Adipocyte (in vitro differentiated cells): ENCODE measurements around the gene ABCC3.

ENCODE experiments used
- DNase-seq: peaks from one replicate; pipeline ENCODE4 v3.0.0-alpha.2; 2015; ENCODE audit warnings: low read depth
- H3K27me3 ChIP-seq: replicated peaks from 2 replicates; pipeline ENCODE4 v1.7.0; 2013; ENCODE audit warnings: mild to moderate bottlenecking, low read length, moderate library complexity; ENCODE audit not compliant: control insufficient read depth, insufficient read depth
- H3K36me3 ChIP-seq: 2 replicates; pipeline ENCODE4 v1.7.0; 2013; ENCODE audit warnings: low read length, mild to moderate bottlenecking, moderate library complexity; ENCODE audit not compliant: control insufficient read depth, insufficient read depth, severe bottlenecking
- H3K4me1 ChIP-seq: 2 replicates; pipeline ENCODE4 v1.7.0; 2013; ENCODE audit warnings: mild to moderate bottlenecking, low read length, moderate library complexity; ENCODE audit not compliant: control insufficient read depth, insufficient read depth
- H3K4me3 ChIP-seq: 2 replicates; pipeline ENCODE4 v1.7.0; 2013; ENCODE audit warnings: mild to moderate bottlenecking, low read length, moderate library complexity
- H3K9ac ChIP-seq: 2 replicates; pipeline ENCODE4 v1.7.0; 2013; ENCODE audit warnings: mild to moderate bottlenecking, low read length, moderate library complexity
- H3K9me3 ChIP-seq: 2 replicates; pipeline ENCODE4 v1.7.0; 2013; ENCODE audit warnings: mild to moderate bottlenecking, low read length, moderate library complexity; ENCODE audit not compliant: control insufficient read depth

Gene ABCC3

GRCh38 chr17:50685334-50685665, 50.6 kb downstream of the ABCC3 start:
- no peaks in the 10 kb centered on the region for H3K36me3 ChIP-seq
- H3K4me1 ChIP-seq: peaks cover 57% of the 10 kb centered on the region
- no peak for DNase-seq
- H3K4me3 ChIP-seq: no peak overlapping the region
- no peaks in the 10 kb centered on the region for H3K27me3 ChIP-seq
- no peak overlapping the region for H3K9ac ChIP-seq
- no peaks in the 10 kb centered on the region for H3K9me3 ChIP-seq

- H3K9ac ChIP-seq: peak overlapping the region; percentile 66
- DNase-seq: no peak
- peaks cover 2% of the 10 kb centered on the region for H3K36me3 ChIP-seq
- H3K9me3 ChIP-seq: no peaks in the 10 kb centered on the region
- no peak overlapping the region for H3K4me3 ChIP-seq
- peaks cover 53% of the 10 kb centered on the region for H3K4me1 ChIP-seq
- H3K27me3 ChIP-seq: no peaks in the 10 kb centered on the region
Measured at GRCh38 chr17:50685691-50686493, 51.2 kb downstream of the ABCC3 start.

- peaks cover 2% of the 10 kb centered on the region for H3K36me3 ChIP-seq
- peak overlapping the region; percentile 73 for H3K9ac ChIP-seq
- H3K4me1 ChIP-seq: peaks cover 49% of the 10 kb centered on the region
- H3K4me3 ChIP-seq: peak overlapping the region; percentile 8
- no peaks in the 10 kb centered on the region for H3K27me3 ChIP-seq
- peak; percentile 83 for DNase-seq
- no peaks in the 10 kb centered on the region for H3K9me3 ChIP-seq
Measured at GRCh38 chr17:50686494-50687199, 52.0 kb downstream of the ABCC3 start.

- peak; percentile 32 for DNase-seq
- H3K36me3 ChIP-seq: peaks cover 9% of the 10 kb centered on the region
- H3K9ac ChIP-seq: peak overlapping the region; percentile 73
- H3K27me3 ChIP-seq: no peaks in the 10 kb centered on the region
- peaks cover 53% of the 10 kb centered on the region for H3K4me1 ChIP-seq
- no peaks in the 10 kb centered on the region for H3K9me3 ChIP-seq
- peak overlapping the region; percentile 8 for H3K4me3 ChIP-seq
Measured at GRCh38 chr17:50687200-50688066, 52.8 kb downstream of the ABCC3 start.

GRCh38 chr17:50688245-50688644, 53.6 kb downstream of the ABCC3 start:
- Histone ChIP-seq H3K9me3 (no peaks in the 10 kb centered on the region), H3K9ac (no peak overlapping the region), H3K4me1 (peaks cover 61% of the 10 kb centered on the region), H3K36me3 (peaks cover 17% of the 10 kb centered on the region), H3K4me3 (no peak overlapping the region), H3K27me3 (no peaks in the 10 kb centered on the region)
- DNase-seq: no peak

- Histone ChIP-seq H3K36me3 (peaks cover 22% of the 10 kb centered on the region), H3K9me3 (no peaks in the 10 kb centered on the region), H3K4me3 (no peak overlapping the region), H3K27me3 (no peaks in the 10 kb centered on the region), H3K4me1 (peaks cover 70% of the 10 kb centered on the region), H3K9ac (peak overlapping the region; percentile 6)
- DNase-seq: peak; percentile 23
Measured at GRCh38 chr17:50689251-50689650, 54.6 kb downstream of the ABCC3 start.

- Histone ChIP-seq H3K9me3 (no peaks in the 10 kb centered on the region), H3K4me3 (no peak overlapping the region), H3K36me3 (peaks cover 26% of the 10 kb centered on the region), H3K27me3 (no peaks in the 10 kb centered on the region), H3K9ac (peak overlapping the region; percentile 6), H3K4me1 (peaks cover 76% of the 10 kb centered on the region)
- no peak for DNase-seq
Measured at GRCh38 chr17:50689956-50690886, 55.5 kb downstream of the ABCC3 start.

- Histone ChIP-seq H3K36me3 (peaks cover 34% of the 10 kb centered on the region), H3K9ac (no peak overlapping the region), H3K4me1 (peaks cover 75% of the 10 kb centered on the region), H3K27me3 (no peaks in the 10 kb centered on the region), H3K9me3 (no peaks in the 10 kb centered on the region), H3K4me3 (no peak overlapping the region)
- no peak for DNase-seq
Measured at GRCh38 chr17:50690887-50691549, 56.3 kb downstream of the ABCC3 start.

GRCh38 chr17:50691550-50692447, 57.1 kb downstream of the ABCC3 start:
- Histone ChIP-seq H3K4me1 (peaks cover 68% of the 10 kb centered on the region), H3K9ac (peak overlapping the region; percentile 39), H3K9me3 (no peaks in the 10 kb centered on the region), H3K27me3 (no peaks in the 10 kb centered on the region), H3K36me3 (peaks cover 42% of the 10 kb centered on the region), H3K4me3 (no peak overlapping the region)
- no peak for DNase-seq
